GM21825 (cell line): Measurements from ENCODE around the gene NKD1.
"Not testable (repeated sequence)": the region's sequence is repeated elsewhere in the genome, so short reads cannot be mapped to it uniquely, and the experiment has no call there.

Experiments
- ATAC-seq: cut with Tn5 transposase; IDR thresholded peaks from one replicate; pipeline ENCODE4 v1.9.1; 2021; ENCODE audit warnings: mild to moderate bottlenecking, moderate library complexity; ENCODE audit not compliant: unreplicated experiment

NKD1 gene, protein sequence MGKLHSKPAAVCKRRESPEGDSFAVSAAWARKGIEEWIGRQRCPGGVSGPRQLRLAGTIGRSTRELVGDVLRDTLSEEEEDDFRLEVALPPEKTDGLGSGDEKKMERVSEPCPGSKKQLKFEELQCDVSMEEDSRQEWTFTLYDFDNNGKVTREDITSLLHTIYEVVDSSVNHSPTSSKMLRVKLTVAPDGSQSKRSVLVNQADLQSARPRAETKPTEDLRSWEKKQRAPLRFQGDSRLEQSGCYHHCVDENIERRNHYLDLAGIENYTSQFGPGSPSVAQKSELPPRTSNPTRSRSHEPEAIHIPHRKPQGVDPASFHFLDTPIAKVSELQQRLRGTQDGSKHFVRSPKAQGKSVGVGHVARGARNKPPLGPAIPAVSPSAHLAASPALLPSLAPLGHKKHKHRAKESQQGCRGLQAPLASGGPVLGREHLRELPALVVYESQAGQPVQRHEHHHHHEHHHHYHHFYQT

DNA sequence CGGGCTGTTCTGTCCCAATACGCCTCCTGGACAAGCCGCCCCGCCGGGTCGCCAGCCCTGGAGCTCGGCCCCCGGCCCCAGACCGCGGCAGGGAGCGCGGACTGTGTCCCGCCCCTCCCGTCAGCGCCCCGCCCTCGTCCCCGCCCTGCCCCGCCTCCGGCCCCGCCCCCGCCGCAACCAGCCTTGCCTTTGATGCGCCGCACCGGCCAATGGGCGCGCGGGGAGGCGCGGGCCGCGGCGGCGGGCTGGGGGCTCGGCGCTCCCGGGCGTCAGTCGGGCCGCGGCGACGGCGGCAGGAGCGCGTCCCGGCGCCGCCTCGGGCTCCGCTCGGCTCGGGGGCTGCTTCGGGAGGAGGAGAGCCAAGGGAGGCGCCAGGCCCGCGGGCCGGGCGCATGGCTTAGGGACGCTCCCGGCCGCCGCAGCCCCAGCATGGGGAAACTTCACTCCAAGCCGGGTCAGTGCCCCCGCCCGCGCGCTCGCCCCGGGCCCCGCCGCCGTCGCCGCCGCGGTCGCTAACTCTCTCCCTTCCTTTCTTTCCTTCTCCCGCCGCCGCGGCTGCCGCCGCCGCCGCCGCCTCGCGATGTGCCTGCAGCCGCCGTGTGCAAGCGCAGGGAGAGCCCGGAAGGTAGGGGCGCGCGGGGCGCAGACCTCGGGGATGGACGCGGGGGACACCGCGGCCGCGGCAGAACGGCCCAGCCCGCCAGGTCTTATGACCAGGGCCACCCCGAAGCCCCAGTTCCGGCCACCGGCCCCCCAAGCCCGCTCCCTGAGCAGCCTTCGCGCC lies at the start of gene NKD1:
NKD1 (plus strand) TSS at position 272 of the 784 bp plus-strand sequence; CDS start at position 430, 158 bp downstream.
- peak; percentile 77 for ATAC-seq

DNA sequence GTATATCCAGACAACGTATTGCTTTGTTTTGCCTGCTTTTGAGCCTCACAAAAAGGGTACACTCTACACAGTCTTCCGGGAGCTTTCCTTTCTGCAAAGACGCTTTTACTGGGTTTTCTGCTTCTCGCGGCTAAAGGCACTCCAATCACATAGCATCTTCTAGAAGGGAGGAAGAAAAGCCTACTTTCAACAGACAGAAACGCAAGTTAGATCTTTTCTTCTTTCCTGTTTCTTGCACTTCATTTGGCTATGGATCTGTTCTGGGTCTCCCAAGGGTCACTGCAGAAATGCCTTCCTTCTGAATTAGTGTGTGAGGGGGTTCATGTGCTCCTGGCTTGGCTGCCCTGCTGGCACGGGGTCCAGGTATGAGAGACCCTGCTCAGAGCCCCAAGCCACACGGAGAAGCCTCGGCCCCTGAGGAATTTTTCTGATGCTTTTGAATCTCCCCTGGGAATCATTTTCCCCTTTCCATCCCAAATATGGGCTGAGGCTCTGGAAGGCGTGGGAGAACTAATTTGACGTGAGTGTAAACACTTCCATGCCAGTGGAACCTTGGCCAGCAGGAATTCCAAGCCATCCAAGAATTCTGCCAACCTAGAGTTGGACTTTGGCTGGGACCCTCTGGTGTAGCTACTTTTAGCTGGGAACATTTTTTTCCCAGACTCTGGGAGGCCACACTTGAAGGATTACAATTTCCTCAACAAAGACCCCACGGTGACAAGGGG lies 49.6 kb upstream of the NKD1 start:
- no peak for ATAC-seq

DNA sequence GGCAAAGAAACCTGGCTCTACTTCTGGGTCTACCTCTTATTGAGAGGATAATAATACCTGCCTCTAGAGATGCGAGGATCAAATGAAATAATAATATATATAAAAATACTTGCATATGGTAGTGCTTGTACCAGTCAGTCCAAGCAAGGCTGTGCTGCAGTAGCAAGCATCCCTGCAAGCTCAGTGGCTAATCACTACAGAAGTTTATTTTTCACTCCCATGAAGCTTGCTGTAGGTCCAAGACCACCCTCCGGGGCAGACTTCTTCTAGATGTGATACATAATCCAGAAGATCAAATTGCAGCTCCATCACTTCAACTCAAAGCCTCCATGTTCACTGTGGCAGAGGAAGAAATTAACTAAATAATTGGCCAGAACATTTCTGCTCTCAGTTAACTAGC lies 48.9 kb upstream of the NKD1 start:
- ATAC-seq, result no peak

DNA sequence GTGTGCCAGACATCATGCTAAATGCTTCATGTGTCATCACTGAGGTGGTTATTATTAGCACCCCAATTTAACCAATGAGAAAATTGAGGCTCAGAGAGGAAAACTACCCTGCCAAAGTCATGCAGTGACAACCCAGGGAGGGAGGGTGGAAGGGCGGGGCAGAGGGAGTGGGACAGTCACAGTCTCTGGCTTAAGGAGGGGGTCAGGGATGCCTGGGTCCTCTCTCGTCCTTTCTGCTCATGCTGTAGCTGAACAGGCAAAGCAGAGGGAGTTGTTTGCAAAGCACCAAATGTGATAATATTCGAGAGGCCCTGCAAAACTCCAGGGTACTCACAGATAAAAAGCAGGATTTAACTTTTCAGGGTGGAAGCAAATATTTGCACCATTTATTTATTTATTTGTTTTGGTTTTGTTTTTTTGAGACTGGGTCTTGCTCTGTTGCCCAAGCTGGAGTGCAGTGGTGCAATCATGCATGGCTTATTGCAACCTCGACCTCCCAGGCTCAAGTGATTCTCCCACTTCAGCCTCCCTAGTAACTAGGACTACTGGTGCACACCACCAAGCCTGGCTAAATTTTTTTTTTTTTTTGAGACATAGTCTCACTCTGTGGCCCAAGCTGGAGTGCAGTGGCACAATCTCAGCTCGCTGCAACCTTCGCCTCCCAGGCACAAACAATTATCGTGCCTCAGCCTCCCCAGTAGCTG lies 47.9 kb upstream of the NKD1 start:
- no peak for ATAC-seq

DNA sequence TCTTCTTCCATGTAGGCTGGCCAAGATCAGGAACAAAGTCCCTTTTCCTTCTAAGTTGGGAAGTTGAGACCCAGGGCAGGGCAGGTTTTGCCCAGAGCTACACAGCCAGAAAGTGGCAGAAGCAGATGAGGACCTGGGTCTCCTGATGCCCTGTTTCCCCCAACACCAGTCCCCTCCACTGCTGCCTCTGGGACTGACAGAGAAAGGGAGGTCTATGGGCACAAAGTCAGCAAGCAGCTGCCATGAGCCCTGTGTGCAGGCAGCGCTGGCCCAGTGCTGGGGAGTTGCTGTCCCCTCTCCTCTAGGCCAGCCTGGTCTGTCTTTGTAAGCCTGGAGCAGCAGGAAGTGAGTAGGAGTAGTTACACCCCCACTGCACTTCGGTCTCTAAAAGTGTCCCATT lies 46.9 kb upstream of the NKD1 start:
- no peak for ATAC-seq

DNA sequence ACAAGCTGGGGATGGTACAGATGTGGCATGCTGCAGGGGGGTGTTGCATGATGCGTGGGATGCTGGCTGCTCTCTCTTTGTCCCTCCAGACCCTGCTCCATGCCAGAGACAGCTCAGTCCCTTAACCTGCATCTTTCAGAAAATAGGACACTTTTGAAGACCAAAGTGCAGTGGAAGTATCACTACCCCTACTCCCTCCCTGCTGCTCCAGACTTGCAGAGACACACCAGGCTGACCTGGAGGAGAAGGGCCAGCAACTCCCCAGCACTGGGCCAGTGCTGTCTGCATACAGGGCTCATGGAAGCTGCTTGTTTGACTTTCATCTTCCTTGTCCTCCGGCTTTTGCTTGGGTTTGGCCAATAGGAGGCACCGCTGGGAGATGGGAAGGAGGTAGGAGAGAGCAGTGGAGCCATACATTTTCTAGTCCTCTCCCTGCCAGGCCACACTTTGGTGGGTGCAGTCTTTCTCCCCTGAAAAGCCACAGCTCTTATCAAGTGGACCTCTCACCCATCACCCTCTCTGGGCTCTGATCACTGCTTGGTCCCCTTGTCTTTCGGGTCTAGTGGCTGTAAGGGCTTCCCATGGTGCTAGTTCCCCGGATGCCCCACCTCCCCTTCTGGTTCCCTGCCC lies 46.1 kb upstream of the NKD1 start:
- ATAC-seq, result no peak

DNA sequence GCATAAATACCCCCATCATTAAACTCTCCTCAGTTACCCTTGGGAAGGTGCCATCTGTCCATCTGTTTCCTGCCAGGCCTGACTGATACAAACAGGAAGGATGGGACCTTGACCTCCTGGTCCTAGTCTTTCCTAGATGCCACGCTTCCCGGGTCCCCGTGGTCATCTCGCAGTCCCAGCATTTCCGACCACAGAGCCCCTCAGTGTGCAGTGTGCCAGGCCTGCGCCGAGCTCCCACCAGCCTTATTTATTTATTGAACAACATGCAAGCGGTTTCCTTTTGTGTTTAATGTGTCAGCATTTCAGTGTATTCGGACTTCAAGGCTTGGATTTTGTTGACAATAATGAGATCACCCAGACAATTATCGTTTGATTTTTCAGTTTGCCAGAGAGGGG lies 45.6 kb upstream of the NKD1 start:
- ATAC-seq, result no peak

DNA sequence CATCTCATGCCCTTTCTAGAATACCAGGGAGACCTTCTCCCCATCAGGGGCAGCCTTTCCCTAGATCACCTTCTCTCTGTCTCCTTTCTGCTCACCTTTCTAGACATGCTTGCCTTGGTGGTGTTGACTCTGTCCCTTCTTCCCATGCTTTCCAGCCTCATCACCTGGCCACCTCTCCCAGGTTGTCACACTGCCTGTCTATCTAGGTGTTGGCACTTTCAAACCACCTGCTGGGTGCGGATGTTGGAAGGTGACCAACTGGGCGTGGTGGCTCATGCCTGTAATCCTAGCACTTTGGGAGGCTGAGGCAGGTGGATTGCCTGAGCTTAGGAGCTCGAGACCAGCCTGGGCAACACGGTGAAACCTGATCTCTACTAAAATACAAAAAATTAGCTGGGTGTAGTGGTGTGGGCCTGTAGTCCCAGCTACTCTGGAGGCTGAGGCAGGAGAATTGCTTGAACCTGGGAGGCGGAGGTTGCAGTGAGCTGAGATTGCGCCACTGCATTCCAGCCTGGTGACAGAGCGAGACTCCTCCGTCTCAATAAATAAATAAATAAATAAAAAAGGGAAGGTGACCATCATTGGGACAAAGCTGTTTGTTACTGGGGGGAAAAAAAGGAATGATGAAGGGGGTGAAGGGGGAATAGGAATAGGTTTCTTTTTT lies 44.2 kb upstream of the NKD1 start:
- not testable (repeated sequence) for ATAC-seq

DNA sequence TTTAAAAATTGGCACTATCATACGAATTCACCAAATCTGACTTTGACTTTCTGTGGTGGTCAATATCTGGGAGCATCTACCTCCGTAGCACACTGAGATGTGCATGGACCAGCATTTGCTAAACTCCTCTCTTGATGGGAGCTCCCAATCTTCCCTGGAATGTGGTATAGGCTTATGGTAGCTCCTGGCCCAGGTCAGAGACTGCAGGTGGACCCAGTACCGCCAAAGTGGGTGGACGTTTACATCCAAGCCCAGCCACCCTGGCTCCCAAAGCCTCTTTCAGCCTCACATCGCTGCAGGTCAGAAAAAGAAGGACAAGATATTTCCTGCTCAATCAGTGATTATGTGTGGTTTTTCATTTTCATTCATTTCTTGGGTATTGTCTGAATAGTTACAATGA lies 43.1 kb upstream of the NKD1 start:
- no peak for ATAC-seq

DNA sequence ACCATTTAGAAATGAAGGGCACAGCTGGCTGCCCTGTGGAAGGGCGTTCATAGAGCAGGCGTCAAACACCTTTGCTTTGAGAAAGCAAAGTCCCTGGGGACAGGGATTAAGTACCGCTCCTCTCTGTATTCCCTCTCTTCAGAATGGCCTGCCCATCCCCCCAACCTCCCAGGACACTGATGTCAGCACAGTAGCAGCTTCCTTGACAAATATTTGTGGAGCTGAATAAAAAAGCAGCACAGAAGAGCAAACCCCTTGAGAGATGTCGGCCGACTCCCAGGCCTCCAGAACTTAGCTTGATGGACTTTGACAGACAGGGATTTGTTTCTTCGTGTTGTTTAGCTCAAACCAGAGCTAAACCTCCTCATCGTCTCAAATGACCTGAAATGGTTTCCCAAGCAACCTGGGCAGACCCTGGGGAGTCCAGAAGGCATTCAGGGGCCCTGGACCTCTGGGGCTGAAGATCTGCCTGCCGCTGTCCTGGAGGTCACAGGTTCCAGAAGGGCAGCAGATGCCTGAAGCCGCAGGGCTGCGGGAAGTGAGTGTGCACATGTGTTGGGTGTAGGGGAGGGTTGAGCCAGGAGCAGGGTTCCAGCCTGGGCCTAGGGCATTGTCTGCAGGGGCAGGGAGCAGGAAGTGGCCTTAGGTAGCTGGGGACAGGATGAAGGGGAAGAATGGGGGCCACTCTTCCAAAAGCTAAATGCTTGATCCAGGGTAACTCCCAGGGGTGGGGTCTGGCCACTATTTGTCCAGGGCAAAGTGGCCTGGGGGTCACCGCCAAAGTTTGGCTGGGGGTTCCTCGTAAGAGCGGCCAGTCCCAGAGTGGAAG lies 42.3 kb upstream of the NKD1 start:
- ATAC-seq, result no peak

DNA sequence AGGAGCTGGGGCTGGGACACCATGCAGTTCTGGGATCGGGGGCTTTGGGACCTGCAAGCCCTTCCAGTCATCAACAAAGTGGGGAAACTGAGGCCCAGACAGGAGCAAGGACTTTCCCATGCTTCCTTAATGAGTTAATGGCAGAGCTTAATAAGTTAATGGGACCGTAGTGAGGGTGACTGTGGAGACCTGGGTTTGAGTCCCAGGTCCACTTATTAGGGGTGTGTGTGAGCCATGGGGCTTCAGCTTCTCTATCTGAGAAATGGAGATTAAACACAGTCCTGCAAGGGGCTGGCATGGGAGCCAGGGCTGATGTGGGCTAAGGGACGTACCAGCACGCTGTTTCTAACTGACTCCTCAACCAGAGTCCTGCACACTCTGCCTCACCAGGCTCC lies 41.7 kb upstream of the NKD1 start:
- no peak for ATAC-seq

DNA sequence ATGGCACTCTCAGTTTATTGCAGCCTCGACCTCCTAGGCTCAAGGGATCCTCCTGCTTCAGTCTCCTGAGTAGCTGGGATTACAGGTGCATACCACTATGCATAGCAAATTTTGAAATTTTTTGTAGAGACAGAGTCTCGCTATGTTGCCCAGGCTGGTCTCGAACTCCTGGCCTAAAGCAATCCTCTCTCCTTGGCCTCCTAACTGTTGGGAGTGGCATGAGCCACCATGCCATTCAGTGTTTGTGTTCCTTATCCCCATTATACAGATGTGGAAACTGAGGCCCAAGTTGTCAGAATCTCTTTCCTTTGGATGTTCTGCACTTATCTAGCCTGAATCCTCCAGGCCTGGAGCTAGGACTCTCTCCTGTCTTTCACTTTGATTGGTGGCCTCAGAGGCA lies 40.8 kb upstream of the NKD1 start:
- no peak for ATAC-seq

DNA sequence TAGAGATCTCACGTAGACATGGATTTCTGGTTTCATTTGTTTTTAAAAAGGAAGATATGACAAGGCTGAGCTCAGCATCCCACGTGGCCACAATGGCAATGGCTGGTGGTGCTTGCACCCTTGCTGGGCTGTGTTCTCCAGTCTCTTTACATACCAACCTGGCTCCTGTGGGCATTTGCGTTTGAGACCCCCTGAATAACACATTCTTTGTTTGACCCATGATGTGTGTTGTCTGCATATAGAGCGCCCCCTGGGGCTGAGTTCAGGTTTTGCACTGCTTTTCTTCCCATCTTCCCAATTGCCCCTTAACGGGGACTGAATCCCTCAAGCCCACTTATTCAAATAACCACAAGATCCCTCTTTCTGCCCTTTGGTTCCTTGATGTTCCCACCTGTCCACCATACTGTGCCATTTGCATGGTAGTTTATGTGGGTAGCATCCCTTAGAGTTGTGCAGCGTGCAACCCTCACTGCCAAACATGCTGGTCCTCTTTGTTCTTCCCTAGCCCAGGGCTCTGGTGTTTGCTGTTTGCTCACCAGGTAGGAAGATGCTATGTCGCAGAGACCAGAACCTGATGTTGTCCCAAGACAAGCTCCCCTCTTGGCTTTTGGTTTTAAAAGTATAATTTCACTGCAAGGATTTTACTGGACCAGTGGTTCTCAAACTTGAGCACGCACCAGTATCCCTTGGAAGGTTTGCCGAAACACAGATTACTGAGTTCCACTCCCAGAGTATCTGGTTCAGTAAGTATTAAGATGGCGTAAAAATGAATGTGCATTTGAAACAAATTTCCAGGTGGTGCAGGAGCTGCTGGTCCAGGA lies 38.5 kb upstream of the NKD1 start:
- ATAC-seq, result no peak

DNA sequence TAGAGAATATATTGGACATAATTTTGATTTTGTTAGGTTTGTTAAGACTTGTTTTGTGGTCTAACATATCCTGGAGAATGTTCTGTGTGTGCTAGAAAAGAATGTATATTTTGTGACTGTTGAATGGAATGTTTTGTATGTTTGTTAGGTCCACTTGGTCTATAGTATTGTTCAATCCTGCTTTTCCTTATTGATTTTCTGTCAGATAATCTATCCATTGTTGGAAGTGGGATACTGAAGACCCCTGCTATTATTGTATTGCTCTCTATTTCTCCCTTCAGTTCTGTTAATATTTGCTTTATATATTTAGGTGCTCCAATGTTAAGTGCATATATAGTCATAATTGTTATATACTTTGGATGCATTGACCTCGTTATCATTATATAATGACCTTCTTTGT lies 33.0 kb upstream of the NKD1 start:
- ATAC-seq, result no peak

DNA sequence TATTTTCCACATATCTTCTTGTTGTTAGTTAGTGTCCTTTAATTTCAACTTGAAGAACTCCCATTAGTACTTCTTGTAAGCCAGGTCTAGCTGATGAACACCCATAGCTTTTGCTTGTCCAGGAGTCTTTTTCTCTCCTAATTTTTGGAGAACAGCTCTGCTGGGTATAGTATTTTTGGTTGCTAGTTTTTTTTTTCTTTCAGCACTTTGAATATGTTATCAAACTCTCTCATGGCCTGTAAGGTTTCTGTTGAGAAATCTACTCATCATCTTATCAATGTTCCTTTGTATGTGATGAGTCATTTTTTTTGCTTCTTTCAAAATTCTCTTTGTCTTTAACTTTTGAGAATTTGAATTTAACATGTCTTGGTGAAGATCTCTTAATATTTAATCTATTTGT lies 31.8 kb upstream of the NKD1 start:
- ATAC-seq, result no peak

DNA sequence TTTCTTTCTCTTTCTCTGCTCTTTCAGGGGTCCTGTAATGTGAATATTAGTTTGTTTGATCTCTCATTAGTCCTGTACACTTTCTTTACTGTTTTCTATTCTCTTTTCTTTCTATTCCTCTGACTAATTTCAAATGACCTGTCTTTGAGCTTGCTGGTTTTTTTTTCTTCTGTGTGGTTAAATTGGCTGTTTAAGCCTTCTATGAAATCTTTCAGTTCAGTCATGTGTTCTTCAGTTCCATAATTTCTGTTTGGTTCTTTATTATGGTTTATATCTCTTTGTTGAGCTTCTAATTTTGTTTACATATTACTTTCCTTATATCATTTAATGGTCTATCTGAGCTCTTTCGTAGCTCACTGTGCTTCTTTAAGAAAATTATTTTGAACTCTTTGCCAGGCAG lies 31.3 kb upstream of the NKD1 start:
- ATAC-seq, result no peak

DNA sequence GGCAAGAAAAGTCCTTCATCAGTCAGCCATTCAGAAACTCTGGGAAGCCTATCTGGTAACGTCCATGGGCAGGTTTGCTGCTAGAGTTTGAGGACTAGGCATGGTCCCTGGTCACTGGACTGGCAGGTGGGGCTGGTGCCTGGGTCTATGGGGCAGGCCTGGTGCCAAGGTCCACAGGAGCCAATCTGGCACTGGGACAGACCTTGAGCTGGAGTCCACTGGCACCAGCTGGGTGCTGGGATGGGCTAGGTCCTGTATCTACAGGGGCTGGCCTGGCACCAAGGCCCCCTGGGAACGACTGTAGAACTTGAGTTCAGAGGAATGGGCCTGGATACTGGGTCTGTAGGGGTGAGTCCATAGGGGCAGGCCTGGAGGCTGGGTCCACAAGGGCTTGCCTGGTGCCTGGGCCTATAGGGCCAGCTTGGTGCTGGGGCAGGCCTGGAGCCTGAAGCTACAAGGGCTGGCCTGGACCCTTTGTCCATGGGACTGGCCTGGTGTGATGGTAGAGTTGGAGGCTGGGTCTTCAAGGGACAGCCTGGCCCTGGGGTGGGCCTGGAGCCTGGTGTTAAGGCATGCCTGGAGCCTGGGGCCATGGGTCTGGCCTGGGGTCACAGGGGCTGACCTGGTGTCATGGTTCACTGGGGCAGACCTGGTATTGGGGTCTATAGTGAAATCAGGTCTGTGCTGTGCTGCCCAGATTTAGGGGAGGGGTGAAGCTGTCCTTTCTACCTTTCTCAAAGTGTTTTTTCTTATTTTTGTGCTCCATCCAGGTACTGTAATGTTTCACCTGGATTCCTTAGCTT lies 30.5 kb upstream of the NKD1 start:
- ATAC-seq, result no peak
